Measurements from ENCODE around the gene PCSK6.
A peak's percentile ranks its signal among the peaks of the same experiment; 100 is the strongest.
"Not testable (repeated sequence)": the region's sequence is repeated elsewhere in the genome, so short reads cannot be mapped to it uniquely, and the experiment has no call there.

Gene PCSK6

DNA sequence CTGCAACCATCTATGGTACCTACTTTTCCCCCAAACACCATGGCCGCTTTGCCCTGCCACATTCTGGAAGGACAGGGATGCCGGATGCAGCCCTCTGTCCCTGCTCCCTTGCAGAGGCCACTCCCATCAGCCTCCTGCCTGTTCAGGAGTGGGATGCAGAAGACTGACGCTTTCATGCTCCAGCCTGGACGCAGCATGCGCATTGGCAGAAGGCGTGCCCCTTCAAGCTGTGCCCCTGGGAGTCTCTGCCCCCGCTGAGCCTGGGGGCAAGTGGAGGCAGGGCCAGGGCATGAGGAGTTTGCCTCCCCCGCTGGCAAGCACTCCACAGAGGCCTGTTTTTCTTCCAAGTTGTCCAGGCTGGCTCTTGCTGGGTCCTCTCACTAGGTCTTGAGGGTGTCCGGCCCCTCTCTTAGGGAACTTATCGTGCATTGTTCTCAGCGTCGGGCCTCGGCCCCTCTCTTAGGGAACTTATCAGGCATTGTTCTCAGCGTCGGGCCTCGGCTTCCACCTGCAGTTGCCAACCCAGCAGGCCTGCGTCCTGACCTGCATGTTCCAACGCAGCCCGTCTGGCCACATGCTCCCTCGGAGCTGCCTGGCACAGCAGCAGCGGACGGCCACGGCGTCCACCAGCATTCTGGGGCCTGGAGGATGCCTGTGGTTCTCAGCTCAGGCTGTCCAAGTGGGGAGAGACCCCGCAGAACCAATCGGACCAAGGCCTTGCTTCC is 179.9 kb downstream of the PCSK6 start:
- DNase-seq (ENCODE audit: low read depth, low spot score): no peak

GRCh38 chr15:101308604-101309435 is 180.7 kb downstream of the PCSK6 start:
- no peak for DNase-seq (ENCODE audit: low read depth, low spot score)

DNA sequence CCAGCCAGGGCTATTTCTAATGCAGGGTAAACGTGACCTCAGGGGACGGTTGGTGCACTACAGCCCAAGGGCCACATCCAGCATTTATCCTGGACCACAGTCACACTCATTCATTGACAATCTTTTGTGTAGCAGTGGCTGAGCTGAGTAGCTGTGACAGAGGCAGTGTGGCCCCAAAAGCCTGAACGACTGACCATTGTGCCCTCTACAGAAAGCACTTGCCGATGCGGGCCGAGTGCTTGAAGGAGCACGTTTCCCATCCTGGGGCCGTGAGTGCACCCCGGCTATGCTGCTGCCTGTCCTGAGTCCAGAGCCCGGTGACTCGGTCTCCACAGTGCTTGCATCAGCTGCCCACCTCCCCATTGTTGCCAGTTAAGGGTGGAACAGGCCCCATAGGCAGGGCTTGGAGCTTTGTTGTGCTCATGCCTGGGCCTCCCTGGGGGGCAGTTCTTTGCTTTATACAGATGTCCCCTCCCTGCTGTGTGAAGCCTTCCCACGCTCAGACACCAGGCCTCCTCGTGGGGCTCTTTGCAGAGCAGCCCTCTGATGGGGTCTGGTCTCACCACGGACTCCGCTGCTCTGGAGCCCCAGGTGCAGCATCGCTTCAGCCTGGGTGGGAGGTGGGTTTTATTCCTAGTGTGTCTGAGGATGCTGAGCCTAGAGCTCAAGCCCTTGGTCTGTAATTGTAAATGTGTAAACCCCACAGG is 181.5 kb downstream of the PCSK6 start:
- no peak for DNase-seq (ENCODE audit: low read depth, low spot score)

GRCh38 chr15:101307048-101307896 is 182.2 kb downstream of the PCSK6 start:
- no peak for DNase-seq (ENCODE audit: low read depth, low spot score)

DNA sequence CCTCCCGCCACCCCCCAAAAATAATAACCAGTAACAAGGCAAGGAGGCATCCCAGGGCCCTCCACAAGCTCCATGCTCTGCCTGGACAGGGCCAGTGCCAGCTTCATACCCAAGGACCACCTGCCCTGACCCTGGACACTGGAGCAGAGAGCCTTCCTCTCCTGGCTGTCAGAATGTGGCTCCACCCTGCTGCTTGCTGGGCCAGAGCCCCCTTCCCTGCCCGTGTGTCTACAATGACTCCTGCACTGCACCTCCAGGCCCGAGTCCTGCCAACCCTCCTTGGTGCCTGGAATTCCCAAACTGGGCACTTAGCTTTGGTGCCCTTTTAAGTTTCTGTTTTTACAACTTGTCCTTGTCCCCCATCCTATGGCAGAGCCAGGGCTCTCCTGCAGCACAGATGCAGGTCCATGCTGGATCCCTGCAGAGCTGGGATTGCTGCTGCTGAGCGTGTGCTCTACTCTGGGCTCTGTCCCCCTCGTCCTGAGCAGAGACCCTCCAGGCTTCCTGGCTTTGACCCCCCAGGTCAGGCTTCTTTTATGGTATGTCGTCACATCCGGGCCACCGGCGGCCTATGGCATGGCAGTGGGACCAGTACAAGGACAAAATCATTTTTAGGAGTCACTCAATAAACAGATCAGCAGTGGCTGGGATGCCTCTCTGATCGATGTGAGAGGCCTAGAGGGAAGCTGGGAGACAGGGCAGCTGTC is 183.0 kb downstream of the PCSK6 start:
- no peak for DNase-seq (ENCODE audit: low read depth, low spot score)

DNA sequence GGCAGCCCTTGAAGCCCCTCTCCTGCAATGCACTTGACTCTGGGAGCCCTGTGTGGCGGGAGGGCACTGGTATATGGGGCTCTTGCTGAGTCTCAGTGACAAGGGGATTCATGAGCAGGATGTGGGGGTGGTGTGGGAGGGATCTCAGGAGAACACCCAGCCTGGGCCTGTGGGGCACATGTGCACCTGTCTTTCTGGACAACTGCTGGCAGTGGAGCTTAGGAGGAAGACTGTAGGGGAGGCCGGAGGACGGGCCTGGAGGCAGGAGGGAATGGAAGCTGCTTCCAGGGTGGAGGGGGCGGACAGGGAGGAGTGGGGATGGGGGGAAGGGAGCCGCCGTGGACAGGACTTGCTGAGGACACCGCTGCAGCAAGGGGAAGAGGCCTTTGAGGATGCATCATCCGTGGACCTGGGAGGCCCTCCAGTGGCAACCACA is 183.7 kb downstream of the PCSK6 start:
- DNase-seq (ENCODE audit: low read depth, low spot score): no peak

GRCh38 chr15:101303408-101303807 is 186.1 kb downstream of the PCSK6 start:
- DNase-seq (ENCODE audit: low read depth, low spot score): no peak

GRCh38 chr15:101296418-101297405 is 192.8 kb downstream of the PCSK6 start:
- DNase-seq (ENCODE audit: low read depth, low spot score): no peak

- no peak for DNase-seq (ENCODE audit: low read depth, low spot score)
These were observed 193.8 kb downstream of the PCSK6 start for GRCh38 chr15:101295607-101296161.

- peak; percentile 94 for DNase-seq (ENCODE audit: low read depth, low spot score)
These were observed 194.5 kb downstream of the PCSK6 start, which contains the start of gene SNRPA1 for GRCh38 chr15:101294731-101295606. SNRPA1 (minus strand) TSS chr15:101295248; CDS start chr15:101295178, 70 bp downstream.

- DNase-seq (ENCODE audit: low read depth, low spot score): no peak
These were observed 196.4 kb downstream of the PCSK6 start for GRCh38 chr15:101293122-101293521.

DNA sequence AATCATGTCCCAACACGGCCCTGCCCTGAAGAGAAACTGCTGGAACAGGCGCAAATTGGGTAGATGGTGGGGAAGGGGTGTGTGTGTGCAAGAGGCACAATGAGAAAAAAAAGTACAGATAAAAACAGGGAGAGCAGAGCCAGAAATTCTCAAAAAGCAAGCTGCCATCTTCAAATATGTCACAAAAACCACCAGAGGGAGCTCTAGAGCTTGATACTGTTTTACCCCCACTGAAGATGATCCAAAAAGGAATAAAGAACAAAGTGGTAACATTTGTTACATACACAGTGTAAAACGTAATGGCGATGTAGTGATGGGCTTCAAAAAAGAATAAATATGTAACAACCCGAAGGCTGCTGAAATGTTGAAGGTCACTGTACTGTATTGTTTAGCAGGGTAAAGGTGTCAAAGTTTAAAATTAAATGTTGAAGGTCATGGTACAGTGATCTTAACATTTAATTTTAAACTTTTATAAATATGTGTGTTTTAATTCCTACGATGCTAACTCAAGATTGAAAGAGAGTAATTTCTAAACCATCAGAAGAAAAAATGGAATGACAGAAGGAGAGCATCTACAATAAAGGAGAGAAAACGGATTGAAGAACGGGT is 200.5 kb downstream of the PCSK6 start:
- no peak for DNase-seq (ENCODE audit: low read depth, low spot score)

DNA sequence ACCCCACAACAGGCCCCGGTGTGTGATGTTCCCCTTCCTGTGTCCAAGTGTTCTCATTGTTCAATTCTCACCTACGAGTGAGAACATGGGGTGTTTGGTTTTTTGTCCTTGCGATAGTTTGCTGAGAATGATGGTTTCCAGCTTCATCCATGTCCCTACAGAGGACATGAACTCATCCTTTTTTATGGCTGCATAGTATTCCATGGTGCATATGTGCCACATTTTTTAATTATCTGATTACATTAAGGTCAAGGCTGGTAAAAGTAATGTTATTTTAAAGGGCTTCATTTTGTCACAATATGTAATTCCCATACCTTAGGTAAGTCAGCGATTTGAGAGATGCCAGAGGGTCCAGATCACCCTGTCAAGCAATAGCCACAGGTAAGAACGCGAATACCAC is 202.2 kb downstream of the PCSK6 start:
- DNase-seq (ENCODE audit: low read depth, low spot score): not testable (repeated sequence)

DNA sequence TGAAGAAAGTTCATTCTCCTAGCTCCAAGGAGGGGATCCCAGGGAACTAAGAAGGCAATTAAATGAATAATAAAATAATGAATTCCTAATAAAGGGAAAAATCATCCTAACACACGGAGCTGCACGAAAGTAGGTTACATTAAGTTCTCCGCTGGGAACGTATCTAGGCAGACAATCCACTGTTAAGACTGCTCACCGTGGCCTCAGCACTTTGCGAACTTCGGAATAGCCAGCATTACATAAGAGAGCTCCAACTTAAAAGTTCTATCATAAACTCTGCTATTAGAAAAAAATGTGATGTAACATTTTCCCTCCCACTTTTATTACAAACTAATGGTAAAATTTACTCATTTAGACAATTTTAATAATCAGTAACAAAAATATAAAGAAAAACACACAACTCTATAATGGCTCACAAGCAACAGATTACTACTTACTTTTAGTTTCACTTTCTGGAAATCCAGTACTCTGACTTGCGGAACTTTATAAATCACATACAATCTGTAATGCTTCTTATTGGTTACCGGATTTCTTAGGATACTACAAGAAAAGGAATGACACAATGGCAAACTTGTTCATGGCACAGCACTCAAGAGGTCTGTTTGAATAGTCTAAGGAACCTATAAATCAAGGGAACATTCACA is 202.9 kb downstream of the PCSK6 start:
- DNase-seq (ENCODE audit: low read depth, low spot score): no peak

- no peak for DNase-seq (ENCODE audit: low read depth, low spot score)
These were observed 205.6 kb downstream of the PCSK6 start for GRCh38 chr15:101283931-101284330.

DNA sequence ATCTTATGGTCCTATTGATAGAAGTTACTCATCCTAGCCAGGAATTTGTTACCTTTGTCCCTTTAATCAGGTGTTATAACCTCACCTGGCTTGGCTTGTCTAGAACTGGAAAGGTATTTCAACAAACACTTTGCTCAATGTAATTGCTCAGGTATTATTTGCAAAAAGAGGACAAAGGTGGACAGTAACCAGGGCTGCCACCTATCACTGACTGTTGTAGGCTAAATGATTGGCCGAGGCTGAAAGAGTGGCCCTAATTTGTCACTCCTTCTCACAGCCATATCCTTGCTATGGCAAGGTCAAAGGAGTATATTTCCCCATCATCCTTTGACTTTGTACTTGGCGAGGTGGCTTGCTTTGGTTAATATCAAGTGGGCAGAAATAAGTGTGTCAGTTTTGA is 209.5 kb downstream of the PCSK6 start:
- DNase-seq (ENCODE audit: low read depth, low spot score): no peak

GRCh38 chr15:101277943-101278564 is 211.5 kb downstream of the PCSK6 start:
- no peak for DNase-seq (ENCODE audit: low read depth, low spot score)

Measured in activated CD4-positive, CD25-positive, alpha-beta regulatory T cell treated with anti-CD3 and anti-CD28 coated beads, Interleukin-2, amount 50 U/mL, for 16 hours (primary cell).